ENCODE results near the gene KRTAP4-8. TPM values are rescaled to one million over a fixed set of nuclear protein-coding genes. Genes with fewer than 3 reads are reported as not detected.
"Not testable (repeated sequence)": the region's sequence is repeated elsewhere in the genome, so short reads cannot be mapped to it uniquely, and the experiment has no call there.

Gene KRTAP4-8
- total and polyA plus RNA-seq, 2 donors (not counting 1 experiment from before 2014, with no cell fraction given): not detected

DNA sequence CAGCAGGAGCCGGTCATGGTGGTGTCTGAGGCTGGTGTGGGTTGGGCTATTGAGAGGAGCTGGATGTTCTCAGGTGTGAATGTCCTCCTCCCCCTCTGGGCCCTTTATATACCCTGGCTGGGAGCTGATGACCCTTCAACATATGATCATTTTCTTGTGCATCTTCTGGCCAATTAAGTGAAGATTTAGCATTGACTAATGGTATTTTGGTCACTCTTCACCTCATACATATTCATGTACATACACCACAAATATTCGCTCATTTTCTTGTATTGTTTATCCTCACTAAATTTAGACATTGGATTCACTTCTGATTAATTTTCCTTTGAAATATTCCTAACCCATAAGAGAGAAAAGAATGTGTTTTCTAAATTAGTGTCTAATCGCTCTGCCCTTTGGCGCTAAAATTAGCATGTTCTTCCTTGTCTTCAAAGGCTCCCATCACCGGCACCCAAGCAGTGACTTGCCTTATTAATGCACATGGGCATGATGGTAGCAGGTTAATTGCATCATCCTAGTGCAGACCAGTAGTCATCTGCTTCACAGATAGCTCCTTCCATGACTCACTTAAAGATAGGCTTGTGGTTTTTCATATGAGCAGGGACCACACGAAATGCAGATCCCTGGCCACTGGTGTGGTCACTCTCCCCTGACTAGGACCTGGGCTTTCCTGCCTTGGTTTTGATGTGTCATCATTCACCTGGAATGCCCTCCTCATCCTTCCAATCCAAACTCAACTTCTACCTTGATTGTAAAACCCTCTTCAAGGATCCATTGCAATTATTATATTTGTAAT, 31.9 kb downstream of the KRTAP4-8 start, which contains the start of gene KRTAP2-4:
Gene KRTAP2-4, minus strand, starts transcription at position 51 of the 796 bp plus-strand sequence. Its CDS starts 34 bp downstream, at position 17.
- Histone ChIP-seq H3K36me3 (replicated peaks in 1 of 2; ENCODE audit: control extremely low read depth in 1 of 2, control insufficient read depth in 1 of 2, extremely low read depth in 1 of 2, insufficient read depth in 2 of 2, low read length in 1 of 2) (no peaks in the 10 kb centered on the region), H3K79me2 (ENCODE audit: control insufficient read depth, insufficient read depth, low read length) (no peaks in the 10 kb centered on the region), H3K9ac (ENCODE audit: low read length) (no peak within 1 kb of the TSS), H3K4me2 (replicated peaks; ENCODE audit: low read depth, low read length, poor library complexity, severe bottlenecking) (no peak within 1 kb of the TSS), H3K4me3 (ENCODE audit: control extremely low read depth in 1 of 5, extremely low read depth in 1 of 5, insufficient read depth in 1 of 5, low read depth in 2 of 5, low read length in 4 of 5) (no peak within 1 kb of the TSS), H4K20me1 (ENCODE audit: control insufficient read depth, insufficient read depth, low read length, poor library complexity, severe bottlenecking) (no peaks in the 10 kb centered on the region), H3K4me1 (ENCODE audit: control insufficient read depth in 2 of 2, insufficient read depth in 2 of 2, low read length in 2 of 2) (no peaks in the 10 kb centered on the region), H2AFZ (ENCODE audit: insufficient read depth, low read depth, low read length, poor library complexity, severe bottlenecking) (no peak within 1 kb of the TSS), H3K9me3 (ENCODE audit: control extremely low read depth in 1 of 3, control insufficient read depth in 2 of 3, insufficient read depth in 1 of 3, low read length in 2 of 3) (no peaks in the 10 kb centered on the region), H3K27ac (ENCODE audit: low read length in 2 of 2) (no peak within 1 kb of the TSS), H3K27me3 (replicated peaks in 1 of 4; ENCODE audit: control extremely low read depth in 1 of 4, control insufficient read depth in 3 of 4, insufficient read depth in 4 of 4, low read length in 3 of 4) (peaks cover 0 to 6% (median 2%) of the 10 kb centered on the region in 4 experiments)
- Mint-ChIP-seq H3K27ac (no peak within 1 kb of the TSS), H3K9me3 (ENCODE audit: insufficient read depth) (no peaks in the 10 kb centered on the region), H3K4me3 (no peak within 1 kb of the TSS), H3K4me1 (no peaks in the 10 kb centered on the region), H3K27me3 (peaks cover 19% of the 10 kb centered on the region)
- no peak for ATAC-seq (ENCODE audit: low read depth)
- TF ChIP-seq, protein P1, sequence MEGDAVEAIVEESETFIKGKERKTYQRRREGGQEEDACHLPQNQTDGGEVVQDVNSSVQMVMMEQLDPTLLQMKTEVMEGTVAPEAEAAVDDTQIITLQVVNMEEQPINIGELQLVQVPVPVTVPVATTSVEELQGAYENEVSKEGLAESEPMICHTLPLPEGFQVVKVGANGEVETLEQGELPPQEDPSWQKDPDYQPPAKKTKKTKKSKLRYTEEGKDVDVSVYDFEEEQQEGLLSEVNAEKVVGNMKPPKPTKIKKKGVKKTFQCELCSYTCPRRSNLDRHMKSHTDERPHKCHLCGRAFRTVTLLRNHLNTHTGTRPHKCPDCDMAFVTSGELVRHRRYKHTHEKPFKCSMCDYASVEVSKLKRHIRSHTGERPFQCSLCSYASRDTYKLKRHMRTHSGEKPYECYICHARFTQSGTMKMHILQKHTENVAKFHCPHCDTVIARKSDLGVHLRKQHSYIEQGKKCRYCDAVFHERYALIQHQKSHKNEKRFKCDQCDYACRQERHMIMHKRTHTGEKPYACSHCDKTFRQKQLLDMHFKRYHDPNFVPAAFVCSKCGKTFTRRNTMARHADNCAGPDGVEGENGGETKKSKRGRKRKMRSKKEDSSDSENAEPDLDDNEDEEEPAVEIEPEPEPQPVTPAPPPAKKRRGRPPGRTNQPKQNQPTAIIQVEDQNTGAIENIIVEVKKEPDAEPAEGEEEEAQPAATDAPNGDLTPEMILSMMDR (IDR thresholded peaks at IDR 0.05): no peak
- no peak for TF ChIP-seq EZH2 (IDR thresholded peaks at IDR 0.05; ENCODE audit: borderline replicate concordance, insufficient read depth, low read depth, low read length, poor library complexity, severe bottlenecking)
- intact Hi-C loops (cut with micrococcal nuclease): no loop called here
- POLR2A ChIA-PET: no interaction called here
- CTCF ChIA-PET: no interaction called here
- DNase-seq: no peak
- WGBS (ENCODE audit: insufficient coverage): 83% methylated on average over 2 of the region's 6 CpGs

DNA sequence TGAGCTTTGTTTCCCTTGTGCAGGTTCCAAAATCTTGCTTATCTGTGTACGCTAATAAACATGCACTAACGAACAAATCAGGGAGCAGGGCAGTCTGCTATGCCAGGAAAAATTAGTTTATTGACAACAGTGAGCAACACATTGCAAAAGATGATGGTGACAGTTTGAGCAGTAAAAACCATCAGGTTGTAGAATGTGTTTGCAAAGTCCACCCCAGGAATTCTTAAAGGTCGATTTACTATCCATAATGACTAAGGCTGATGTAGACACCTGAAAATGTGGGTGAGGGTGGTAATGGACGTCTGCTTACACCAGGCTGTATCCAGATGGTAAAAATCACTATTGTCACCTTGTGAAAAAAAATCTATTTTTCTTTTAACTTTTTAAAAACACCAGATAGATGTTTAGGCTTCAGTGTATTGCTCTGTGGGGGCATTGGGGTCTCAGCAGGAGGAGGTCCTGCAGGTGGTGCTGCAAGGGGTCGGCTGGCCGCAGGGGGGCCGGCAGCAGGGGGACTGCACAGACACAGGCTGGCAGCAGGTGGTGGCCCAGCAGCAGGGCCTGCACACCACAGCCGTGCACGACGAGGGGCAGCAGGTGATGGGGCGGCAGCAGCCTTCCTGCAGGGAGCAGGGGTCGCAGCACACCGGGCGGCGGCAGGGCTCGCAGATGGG, 32.8 kb downstream of the KRTAP4-8 start:
- H3K4me1 ChIP-seq (ENCODE audit: control insufficient read depth in 2 of 2, insufficient read depth in 2 of 2, low read length in 2 of 2); ATAC-seq (ENCODE audit: low read depth); H3K27ac ChIP-seq (ENCODE audit: low read length in 2 of 2); H2AFZ ChIP-seq (ENCODE audit: insufficient read depth, low read depth, low read length, poor library complexity, severe bottlenecking); H3K4me1 Mint-ChIP-seq; H3K4me2 ChIP-seq (replicated peaks; ENCODE audit: low read depth, low read length, poor library complexity, severe bottlenecking); H3K4me3 Mint-ChIP-seq; H3K9me3 Mint-ChIP-seq (ENCODE audit: insufficient read depth); DNase-seq; intact Hi-C loops (cut with micrococcal nuclease); H4K20me1 ChIP-seq (ENCODE audit: control insufficient read depth, insufficient read depth, low read length, poor library complexity, severe bottlenecking); CTCF ChIA-PET; H3K27me3 ChIP-seq (replicated peaks in 1 of 4; ENCODE audit: control extremely low read depth in 1 of 4, control insufficient read depth in 3 of 4, insufficient read depth in 4 of 4, low read length in 3 of 4); POLR2A ChIA-PET; H3K27ac Mint-ChIP-seq; H3K4me3 ChIP-seq (ENCODE audit: control extremely low read depth in 1 of 5, extremely low read depth in 1 of 5, insufficient read depth in 1 of 5, low read depth in 2 of 5, low read length in 4 of 5); H3K36me3 ChIP-seq (replicated peaks in 1 of 2; ENCODE audit: control extremely low read depth in 1 of 2, control insufficient read depth in 1 of 2, extremely low read depth in 1 of 2, insufficient read depth in 2 of 2, low read length in 1 of 2); H3K9me3 ChIP-seq (ENCODE audit: control extremely low read depth in 1 of 3, control insufficient read depth in 2 of 3, insufficient read depth in 1 of 3, low read length in 2 of 3); H3K9ac ChIP-seq (ENCODE audit: low read length); H3K79me2 ChIP-seq (ENCODE audit: control insufficient read depth, insufficient read depth, low read length): not testable (repeated sequence)
- H3K27me3 Mint-ChIP-seq: peaks cover 28% of the 10 kb centered on the region
- WGBS (ENCODE audit: insufficient coverage): 100% methylated on average over 2 of the region's 16 CpGs
